Activated B cell treated with CpG ODN at 0.5 μM for 24 hours (primary cell): ENCODE data around the gene PLEKHG7. TPM values are rescaled to one million over a fixed set of nuclear protein-coding genes. Genes with fewer than 3 reads are reported as not detected.
"Not testable (repeated sequence)": the region's sequence is repeated elsewhere in the genome, so short reads cannot be mapped to it uniquely, and the experiment has no call there.

ENCODE experiments used
- ATAC-seq: fragments of 200-7000 bp; cut with Tn5 transposase; one replicate; pipeline ENCODE4 v1.10.0; 2021; ENCODE audit warnings: low read depth, mild to moderate bottlenecking, moderate library complexity
- CTCF ChIA-PET: fragments of 350-600 bp; sonication (Branson Sonifier 250); formaldehyde crosslinking; loops from one replicate; lab custom pipeline; 2021; ENCODE audit warnings: antibody characterized with exemption; lab: Charles Lee
- POLR2A ChIA-PET: fragments of 350-600 bp; sonication (Branson Sonifier 250); formaldehyde crosslinking; loops from one replicate; lab custom pipeline; 2021; ENCODE audit warnings: antibody characterized with exemption; lab: Charles Lee
- DNase-seq: peaks from one replicate; pipeline ENCODE4 v3.0.0; 2022
- H3K27ac Mint-ChIP-seq: one replicate; pipeline ENCODE4 v1.8.0; 2020; ENCODE audit warnings: mixed read lengths
- H3K27me3 Mint-ChIP-seq: one replicate; pipeline ENCODE4 v1.8.0; 2021; ENCODE audit warnings: mixed read lengths
- H3K36me3 Mint-ChIP-seq: one replicate; pipeline ENCODE4 v1.8.0; 2021; ENCODE audit warnings: low read depth, mixed read lengths
- H3K4me1 Mint-ChIP-seq: one replicate; pipeline ENCODE4 v1.8.0; 2021; ENCODE audit warnings: mixed read lengths
- H3K4me3 Mint-ChIP-seq: one replicate; pipeline ENCODE4 v1.8.0; 2020; ENCODE audit warnings: mild to moderate bottlenecking, mixed read lengths
- H3K9me3 Mint-ChIP-seq: one replicate; pipeline ENCODE4 v1.8.0; 2020; ENCODE audit warnings: mixed read lengths
- intact Hi-C: fragments of 100-400 bp; cut with micrococcal nuclease; formaldehyde crosslinking; loops from one replicate; pipeline ENCODE4 v1.15.1; 2024
- total RNA-seq: library from RNA; stranded (reverse); gene quantifications from 2 replicates; pipeline ENCODE4 v1.2.3, GENCODE V29; 2022
- TF ChIP-seq, protein P1 (sequence below): fragments of 200-600 bp; IDR thresholded peaks from one replicate; pipeline ENCODE4 v1.8.0; 2022; ENCODE audit warnings: antibody characterized with exemption, mild to moderate bottlenecking

Gene PLEKHG7
- total RNA-seq, 1 donor from 2014 or later, result 3.4 TPM

GRCh38 chr12:92785563-92785950 lies 82.8 kb downstream of the PLEKHG7 start:
- no peak overlapping the region for H3K4me3 Mint-ChIP-seq
- ATAC-seq (no peak), DNase-seq (no peak)
- H3K36me3 Mint-ChIP-seq, result peaks cover 42% of the 10 kb centered on the region
- no peak overlapping the region for H3K27ac Mint-ChIP-seq
- no peaks in the 10 kb centered on the region for H3K27me3 Mint-ChIP-seq
- intact Hi-C loops, result loop anchor here (1.0 to 10.0 kb wide), 10 partner anchors 142 to 1403 kb away; partner anchors contain the start of genes EEA1, MRPL42 and SOCS2
- H3K9me3 Mint-ChIP-seq, result no peaks in the 10 kb centered on the region
- CTCF ChIA-PET, result interaction anchor here (0.7 to 4.4 kb wide), 9 partner anchors 10 to 1317 kb away, joined by 3 to 34 read pairs (median 6); no protein-coding TSS in a partner anchor
- H3K4me1 Mint-ChIP-seq, result no peaks in the 10 kb centered on the region
- TF ChIP-seq, protein P1, sequence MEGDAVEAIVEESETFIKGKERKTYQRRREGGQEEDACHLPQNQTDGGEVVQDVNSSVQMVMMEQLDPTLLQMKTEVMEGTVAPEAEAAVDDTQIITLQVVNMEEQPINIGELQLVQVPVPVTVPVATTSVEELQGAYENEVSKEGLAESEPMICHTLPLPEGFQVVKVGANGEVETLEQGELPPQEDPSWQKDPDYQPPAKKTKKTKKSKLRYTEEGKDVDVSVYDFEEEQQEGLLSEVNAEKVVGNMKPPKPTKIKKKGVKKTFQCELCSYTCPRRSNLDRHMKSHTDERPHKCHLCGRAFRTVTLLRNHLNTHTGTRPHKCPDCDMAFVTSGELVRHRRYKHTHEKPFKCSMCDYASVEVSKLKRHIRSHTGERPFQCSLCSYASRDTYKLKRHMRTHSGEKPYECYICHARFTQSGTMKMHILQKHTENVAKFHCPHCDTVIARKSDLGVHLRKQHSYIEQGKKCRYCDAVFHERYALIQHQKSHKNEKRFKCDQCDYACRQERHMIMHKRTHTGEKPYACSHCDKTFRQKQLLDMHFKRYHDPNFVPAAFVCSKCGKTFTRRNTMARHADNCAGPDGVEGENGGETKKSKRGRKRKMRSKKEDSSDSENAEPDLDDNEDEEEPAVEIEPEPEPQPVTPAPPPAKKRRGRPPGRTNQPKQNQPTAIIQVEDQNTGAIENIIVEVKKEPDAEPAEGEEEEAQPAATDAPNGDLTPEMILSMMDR, result no peak
- POLR2A ChIA-PET, result interaction anchor here (0.8 kb wide), 1 partner anchor 611 kb away, joined by 3 read pairs; no protein-coding TSS in a partner anchor

DNA sequence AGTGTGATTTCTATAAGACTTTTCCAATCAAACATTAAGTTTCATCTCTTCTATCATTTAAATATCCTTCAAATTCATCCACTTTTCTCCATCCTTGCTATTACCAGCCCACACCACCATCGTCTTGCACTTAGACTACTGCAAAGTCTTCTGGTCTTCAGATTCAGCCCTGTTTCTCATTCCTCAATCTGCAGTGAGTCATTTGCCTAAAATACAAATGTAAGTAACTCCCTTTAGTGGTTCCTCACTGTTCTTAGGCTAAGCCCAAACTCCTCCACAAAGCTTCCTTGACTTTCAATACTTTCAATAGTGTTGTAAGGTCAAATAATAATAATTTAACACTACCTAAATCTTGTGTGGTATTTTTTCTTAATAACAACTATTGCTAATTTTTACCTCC lies 83.3 kb downstream of the PLEKHG7 start:
- ATAC-seq (no peak), DNase-seq (no peak)
- Mint-ChIP-seq H3K27me3 (no peaks in the 10 kb centered on the region), H3K4me3 (no peak overlapping the region), H3K4me1 (no peaks in the 10 kb centered on the region), H3K9me3 (no peaks in the 10 kb centered on the region), H3K36me3 (peaks cover 42% of the 10 kb centered on the region), H3K27ac (no peak overlapping the region)
- ChIA-PET CTCF (interaction anchor here (0.7 to 4.4 kb wide), 9 partner anchors 10 to 1316 kb away, joined by 3 to 34 read pairs (median 6); no protein-coding TSS in a partner anchor), POLR2A (interaction anchor here (0.8 kb wide), 1 partner anchor 611 kb away, joined by 3 read pairs; no protein-coding TSS in a partner anchor)
- TF ChIP-seq, protein P1, result no peak
- intact Hi-C loops, result loop anchor here (5.0 to 10.0 kb wide), 3 partner anchors 141 to 1189 kb away; partner anchors contain the start of genes EEA1 and SOCS2

GRCh38 chr12:92794356-92794755 lies 91.6 kb downstream of the PLEKHG7 start:
- CTCF ChIA-PET, ATAC-seq, intact Hi-C loops, H3K27ac Mint-ChIP-seq, H3K4me1 Mint-ChIP-seq, DNase-seq, H3K27me3 Mint-ChIP-seq, H3K4me3 Mint-ChIP-seq: not testable (repeated sequence)
- peaks cover 14% of the 10 kb centered on the region for H3K9me3 Mint-ChIP-seq
- POLR2A ChIA-PET, result interaction anchor here (0.6 kb wide), 1 partner anchor 176 kb away, joined by 8 read pairs; no protein-coding TSS in a partner anchor
- peaks cover 82% of the 10 kb centered on the region for H3K36me3 Mint-ChIP-seq

GRCh38 chr12:92794814-92795213 lies 92.0 kb downstream of the PLEKHG7 start:
- ChIA-PET CTCF (interaction anchor here (0.6 to 1.8 kb wide), 3 partner anchors 9 to 38 kb away, joined by 3 to 5 read pairs (median 3); no protein-coding TSS in a partner anchor), POLR2A (interaction anchor here (0.6 kb wide), 1 partner anchor 176 kb away, joined by 8 read pairs; no protein-coding TSS in a partner anchor)
- Mint-ChIP-seq H3K4me3 (no peak overlapping the region), H3K27me3 (no peaks in the 10 kb centered on the region), H3K4me1 (no peaks in the 10 kb centered on the region), H3K36me3 (peaks cover 79% of the 10 kb centered on the region), H3K9me3 (peaks cover 14% of the 10 kb centered on the region), H3K27ac (no peak overlapping the region)
- ATAC-seq, result no peak
- TF ChIP-seq, protein P1, result no peak
- DNase-seq, result no peak
- intact Hi-C loops, result no loop called here

DNA sequence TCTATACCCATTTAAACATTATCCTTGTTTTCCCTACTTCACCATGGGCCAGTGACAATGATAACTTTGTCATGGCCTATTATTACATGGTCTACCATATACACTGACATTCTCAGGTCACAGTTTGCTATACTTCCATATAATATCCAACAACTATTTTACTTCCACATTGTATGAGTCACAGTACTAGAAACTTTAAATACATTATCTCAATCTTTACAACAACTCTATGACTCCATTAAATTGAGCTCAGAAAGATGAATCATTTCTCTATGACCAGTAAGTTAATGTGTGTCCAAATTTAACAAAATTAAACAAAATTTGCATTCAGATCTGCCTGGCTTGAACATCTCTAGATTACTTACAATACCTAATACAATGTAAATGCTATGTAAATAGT lies 93.9 kb downstream of the PLEKHG7 start:
- no peak for DNase-seq
- no peak overlapping the region for H3K4me3 Mint-ChIP-seq
- intact Hi-C loops, result no loop called here
- peaks cover 10% of the 10 kb centered on the region for H3K9me3 Mint-ChIP-seq
- H3K27ac Mint-ChIP-seq, result no peak overlapping the region
- H3K36me3 Mint-ChIP-seq, result peaks cover 73% of the 10 kb centered on the region
- ChIA-PET POLR2A (no interaction called here), CTCF (interaction anchor here (0.5 to 1.8 kb wide), 2 partner anchors 11 to 559 kb away, joined by 3 to 5 read pairs; no protein-coding TSS in a partner anchor)
- TF ChIP-seq, protein P1, result no peak
- ATAC-seq, result no peak
- H3K27me3 Mint-ChIP-seq, result no peaks in the 10 kb centered on the region
- no peaks in the 10 kb centered on the region for H3K4me1 Mint-ChIP-seq
